H1 (cell line): Measurements from ENCODE around the gene IQCE. TPM values are rescaled to one million over a fixed set of nuclear protein-coding genes. Genes with fewer than 3 reads are reported as not detected.
A peak's percentile ranks its signal among the peaks of the same experiment; 100 is the strongest.

ENCODE experiments used
- CTCF ChIA-PET: fragments of 300-600 bp; sonication (Branson Sonifier 250); formaldehyde crosslinking; loops from one replicate; lab custom pipeline; 2021; ENCODE audit not compliant: partially characterized antibody; lab: Charles Lee
- POLR2A ChIA-PET: fragments of 300-600 bp; sonication (Branson Sonifier 250); formaldehyde crosslinking; loops from one replicate; lab custom pipeline; 2021; ENCODE audit warnings: inconsistent platforms; ENCODE audit not compliant: partially characterized antibody; lab: Charles Lee
- DNase-seq, 2 experiments: peaks; one replicate each; pipeline versions ENCODE4 v3.0.0 to v3.0.0-alpha.2; 2010 to 2022; ENCODE audit warnings: low spot score in 2 of 2, low read depth in 1 of 2, mixed read lengths in 1 of 2
- FAIRE-seq: peaks from 2 replicates; lab custom pipeline; 2011; peaks lifted over from hg19 to GRCh38; lab: Jason Lieb, UNC
- H2AFZ ChIP-seq: 2 replicates; pipeline ENCODE4 v1.8.1; 2012; ENCODE audit warnings: low read length, inconsistent platforms
- H2AK5ac ChIP-seq: 2 replicates; pipeline ENCODE4 v1.6.1; 2013; ENCODE audit warnings: low read depth, low read length
- H2BK120ac ChIP-seq: replicated peaks from 2 replicates; pipeline ENCODE3; 2013; ENCODE audit warnings: low read depth, low read length, inconsistent platforms
- H2BK12ac ChIP-seq: 2 replicates; pipeline ENCODE4 v1.6.1; 2013; ENCODE audit warnings: low read depth, low read length
- H2BK15ac ChIP-seq: 2 replicates; pipeline ENCODE4 v1.6.1; 2013; ENCODE audit warnings: low read length
- H2BK20ac ChIP-seq: 2 replicates; pipeline ENCODE4 v1.6.1; 2013; ENCODE audit warnings: low read length
- H2BK5ac ChIP-seq: 2 replicates; pipeline ENCODE4 v1.6.1; 2013; ENCODE audit warnings: low read depth, low read length
- H3K14ac ChIP-seq: 2 replicates; pipeline ENCODE4 v1.6.1; 2013; ENCODE audit warnings: inconsistent platforms; ENCODE audit not compliant: insufficient read length
- H3K18ac ChIP-seq: 2 replicates; pipeline ENCODE4 v1.6.1; 2013; ENCODE audit warnings: low read length; ENCODE audit errors: extremely low read depth
- H3K23ac ChIP-seq: 2 replicates; pipeline ENCODE4 v1.6.1; 2013; ENCODE audit warnings: inconsistent platforms; ENCODE audit not compliant: insufficient read length
- H3K23me2 ChIP-seq: 2 replicates; pipeline ENCODE4 v1.6.1; 2013; ENCODE audit warnings: low read depth, low read length
- H3K27ac ChIP-seq: 2 replicates; pipeline ENCODE4 v1.6.1; 2011; ENCODE audit warnings: low read depth, low read length, inconsistent platforms
- H3K27me3 ChIP-seq, 4 experiments: replicated peaks in 1 of 4; 1 replicate in 1 of 4; 2 replicates in 3 of 4; pipeline versions ENCODE4 v1.6.1 to v1.8.1; 2011 to 2013; ENCODE audit warnings: low read length in 3 of 4, mild to moderate bottlenecking in 3 of 4, inconsistent platforms in 2 of 4, mixed read lengths in 2 of 4, moderate library complexity in 1 of 4; ENCODE audit not compliant: control insufficient read depth in 3 of 4, insufficient read depth in 3 of 4; ENCODE audit errors: extremely low read depth in 1 of 4
- H3K36me3 ChIP-seq, 4 experiments: 2 replicates each; pipeline versions ENCODE4 v1.6.1 to v1.8.1; 2011 to 2013; ENCODE audit warnings: mild to moderate bottlenecking in 4 of 4, low read length in 3 of 4, moderate library complexity in 2 of 4, control low read depth in 1 of 4, inconsistent platforms in 1 of 4; ENCODE audit not compliant: insufficient read depth in 4 of 4, control insufficient read depth in 2 of 4
- H3K4ac ChIP-seq: replicated peaks from 2 replicates; pipeline ENCODE3; 2013; ENCODE audit warnings: low read length, low read depth, mixed read lengths, inconsistent platforms; ENCODE audit not compliant: insufficient read length
- H3K4me1 ChIP-seq, 4 experiments: replicated peaks in 1 of 4; 1 replicate in 1 of 4; 2 replicates in 3 of 4; pipeline versions ENCODE4 v1.6.1 to v1.8.1; 2011 to 2013; ENCODE audit warnings: low read length in 3 of 4, inconsistent platforms in 2 of 4, mixed read lengths in 1 of 4; ENCODE audit not compliant: insufficient read depth in 4 of 4, control insufficient read depth in 3 of 4
- H3K4me2 ChIP-seq, 2 experiments: 2 replicates each; pipeline versions ENCODE4 v1.6.1 to v1.8.1; 2011 to 2013; ENCODE audit warnings: low read depth in 2 of 2, low read length in 2 of 2, control low read depth in 1 of 2, inconsistent platforms in 1 of 2, mild to moderate bottlenecking in 1 of 2; ENCODE audit not compliant: insufficient read depth in 1 of 2
- H3K4me3 ChIP-seq, 4 experiments: fragments of 200-600, 300-600 bp in 1 of 4; sonication (generic), shearing (Covaris generic), sonication (Bioruptor Twin) in 1 of 4; 2 replicates each; pipeline versions ENCODE4 v1.5.1 to v1.8.1; 2011 to 2016; ENCODE audit warnings: low read length in 4 of 4, low read depth in 3 of 4, control low read depth in 2 of 4, inconsistent platforms in 2 of 4, mild to moderate bottlenecking in 2 of 4, mixed read lengths in 1 of 4, moderate library complexity in 1 of 4; ENCODE audit not compliant: insufficient read depth in 2 of 4; ENCODE audit errors: extremely low read depth in 1 of 4
- H3K56ac ChIP-seq: replicated peaks from 2 replicates; pipeline ENCODE3; 2013; ENCODE audit warnings: low read depth, mild to moderate bottlenecking, mixed read lengths, low read length, inconsistent platforms; ENCODE audit not compliant: insufficient read length
- H3K79me1 ChIP-seq: 2 replicates; pipeline ENCODE4 v1.6.1; 2013; ENCODE audit warnings: low read depth, low read length, control low read depth
- H3K79me2 ChIP-seq, 2 experiments: 2 replicates each; pipeline versions ENCODE4 v1.6.1 to v1.8.1; 2012 to 2013; ENCODE audit warnings: low read length in 2 of 2, mild to moderate bottlenecking in 2 of 2, inconsistent platforms in 1 of 2; ENCODE audit not compliant: insufficient read depth in 2 of 2, control insufficient read depth in 1 of 2
- H3K9ac ChIP-seq, 4 experiments: replicated peaks in 1 of 4; 1 replicate in 1 of 4; 2 replicates in 3 of 4; pipeline versions ENCODE4 v1.6.1 to v1.8.1; 2011 to 2013; ENCODE audit warnings: low read depth in 3 of 4, low read length in 3 of 4, control low read depth in 2 of 4, mild to moderate bottlenecking in 2 of 4, moderate library complexity in 2 of 4, inconsistent platforms in 1 of 4; ENCODE audit errors: extremely low read depth in 1 of 4
- H3K9me3 ChIP-seq, 2 experiments: 2 replicates each; pipeline versions ENCODE4 v1.6.1 to v1.8.1; 2012 to 2013; ENCODE audit warnings: mild to moderate bottlenecking in 2 of 2, moderate library complexity in 2 of 2, control low read depth in 1 of 2, inconsistent platforms in 1 of 2, low read depth in 1 of 2, low read length in 1 of 2, mixed read lengths in 1 of 2; ENCODE audit not compliant: insufficient read depth in 2 of 2
- H4K20me1 ChIP-seq, 2 experiments: replicated peaks in 1 of 2; 2 replicates each; pipeline versions ENCODE3 to v1.8.1; 2011 to 2013; ENCODE audit warnings: inconsistent platforms in 2 of 2, low read length in 2 of 2, mild to moderate bottlenecking in 1 of 2; ENCODE audit not compliant: insufficient read depth in 2 of 2, control insufficient read depth in 1 of 2
- H4K5ac ChIP-seq: 2 replicates; pipeline ENCODE4 v1.6.1; 2013; ENCODE audit warnings: low read length, low read depth, mixed read lengths, inconsistent platforms; ENCODE audit not compliant: insufficient read length
- H4K8ac ChIP-seq: 2 replicates; pipeline ENCODE4 v1.8.0; 2013; ENCODE audit warnings: mild to moderate bottlenecking, moderate library complexity, low read length, inconsistent platforms; ENCODE audit not compliant: insufficient read depth; ENCODE audit errors: extremely low read depth
- H4K91ac ChIP-seq: replicated peaks from 2 replicates; pipeline ENCODE3; 2013; ENCODE audit warnings: low read length, mixed read lengths, inconsistent platforms; ENCODE audit not compliant: insufficient read length
- ASH2L ChIP-seq: fragments of 200-600, 300-600 bp; sonication (generic); IDR thresholded peaks from one replicate; pipeline ENCODE4 v1.7.1; 2017; ENCODE audit warnings: low read length
- ATF3 ChIP-seq: IDR thresholded peaks from 2 replicates; pipeline ENCODE4 v1.6.1; 2011; ENCODE audit warnings: low read depth, mild to moderate bottlenecking, low read length; ENCODE audit not compliant: insufficient read depth
- BRCA1 ChIP-seq: IDR thresholded peaks from 2 replicates; pipeline ENCODE4 v1.6.1; 2012; ENCODE audit warnings: low read depth, low read length, improper control_type of control experiment
- CBX5 ChIP-seq: fragments of 300-800, 300-1000 bp; sonication (generic); IDR thresholded peaks from 2 replicates; pipeline ENCODE4 v1.7.1; 2016; ENCODE audit warnings: antibody characterized with exemption, low read length, low read depth
- CEBPB ChIP-seq: IDR thresholded peaks from 2 replicates; pipeline ENCODE4 v1.6.1; 2012; ENCODE audit warnings: low read depth, low read length
- EZH2 ChIP-seq: fragments of 200-600 bp; sonication (generic); IDR thresholded peaks from 2 replicates; pipeline ENCODE4 v1.7.1; 2012; ENCODE audit warnings: low read depth, mild to moderate bottlenecking, moderate library complexity, low read length, inconsistent platforms; ENCODE audit not compliant: severe bottlenecking
- KDM1A ChIP-seq: fragments of 200-600, 300-600 bp; sonication (generic); IDR thresholded peaks from 2 replicates; pipeline ENCODE4 v1.7.1; 2016; ENCODE audit warnings: mild to moderate bottlenecking, low read length, borderline replicate concordance
- KDM5A ChIP-seq: fragments of 200-600 bp; IDR thresholded peaks from 2 replicates; pipeline ENCODE4 v1.7.1; 2012; ENCODE audit warnings: mild to moderate bottlenecking, low read length, inconsistent platforms, mixed read lengths
- MAFK ChIP-seq: IDR thresholded peaks from 2 replicates; pipeline ENCODE4 v1.6.1; 2012; ENCODE audit warnings: low read depth, mild to moderate bottlenecking, improper control_type of control experiment, low read length
- NRF1 ChIP-seq: IDR thresholded peaks from 2 replicates; pipeline ENCODE4 v1.6.1; 2011; ENCODE audit warnings: mild to moderate bottlenecking, low read depth, low read length, improper control_type of control experiment
- POLR2A ChIP-seq, 2 experiments: IDR thresholded peaks; 1 replicate in 1 of 2; 2 replicates in 1 of 2; pipeline ENCODE4 v1.6.1; 2011; ENCODE audit warnings: low read depth in 2 of 2, low read length in 2 of 2, mild to moderate bottlenecking in 2 of 2; ENCODE audit errors: control extremely low read depth in 1 of 2
- RFX5 ChIP-seq: IDR thresholded peaks from 2 replicates; pipeline ENCODE4 v1.6.1; 2011; ENCODE audit warnings: low read depth, low read length, improper control_type of control experiment, borderline replicate concordance
- TBP ChIP-seq: IDR thresholded peaks from 2 replicates; pipeline ENCODE4 v1.6.1; 2011; ENCODE audit warnings: low read depth, low read length, improper control_type of control experiment
- TCF12 ChIP-seq: IDR thresholded peaks from 2 replicates; pipeline ENCODE4 v1.6.1; 2011; ENCODE audit warnings: low read depth, mild to moderate bottlenecking, low read length
- WGBS, 2 experiments: shearing (Covaris generic) in 1 of 2; methylation state at CpG; one replicate each; pipeline versions ENCODE4 v1.1.6 to v1.1.7; 2013 to 2015; ENCODE audit warnings: low lambda C conversion rate in 2 of 2, mixed read lengths in 2 of 2, inconsistent platforms in 1 of 2, low coverage in 1 of 2, missing lambda C conversion rate in 1 of 2; ENCODE audit not compliant: insufficient replicate concordance in 2 of 2, insufficient coverage in 1 of 2, insufficient read length in 1 of 2; ENCODE audit errors: extremely low coverage in 1 of 2, missing lambda C conversion rate in 1 of 2; 5-methylcytosine and 5-hydroxymethylcytosine counted together
- polyA plus RNA-seq, 7 experiments: library from polyadenylated mRNA; depleted of rRNA in 3 of 7; stranded (reverse) in 5 of 7; unstranded in 2 of 7; fragments of >200 nt in 5 of 7; fragments of 200-250 nt in 2 of 7; gene quantifications; 1 replicate in 5 of 7; 2 replicates in 1 of 7; 4 replicates in 1 of 7; pipeline versions ENCODE4 v1.2.1 to v1.2.3, GENCODE V29; 2011 to 2013; ENCODE audit warnings: missing spikeins in 2 of 7, mixed read lengths in 2 of 7
- total RNA-seq: library from RNA; stranded (reverse); fragmentation: NEBNext Ultra II Directional; extraction: Animal tissue kit (Norgen Biotek cat#: 25700); gene quantifications from 2 replicates; pipeline ENCODE4 v1.2.1, GENCODE V29; 2021

The IQCE gene
- total and polyA plus RNA-seq, 2 of the 8 experiments (the other 6 are each of a cell fraction or from before 2014, with no cell fraction given) = 2.2 to 4.9 TPM

- Histone ChIP-seq H3K18ac (no peak overlapping the region), H2BK12ac (peak overlapping the region; percentile 5; the same call in 1 of the 2 replicates), H3K4ac (no peak overlapping the region), H3K79me2 (no peaks in the 10 kb centered on the region), H3K4me2 (no peak overlapping the region), H3K23ac (no peak overlapping the region), H3K23me2 (no peaks in the 10 kb centered on the region; the same call in 1 of the 2 replicates), H2AK5ac (peak overlapping the region; percentile 77; the same call in 1 of the 2 replicates), H3K79me1 (peaks cover 4% of the 10 kb centered on the region), H3K4me3 (no peak overlapping the region), H2BK5ac (peak overlapping the region; percentile 84; the same call in 1 of the 2 replicates), H2BK120ac (no peak overlapping the region), H3K27me3 (no peaks in the 10 kb centered on the region), H3K9me3 (no peaks in the 10 kb centered on the region), H4K91ac (no peak overlapping the region), H3K4me1 (peaks cover 0 to 6% (median under 1%) of the 10 kb centered on the region in 4 experiments; a peak in 4 of 7 replicates), H4K8ac (no peak overlapping the region), H2BK15ac (no peak overlapping the region), H3K56ac (no peak overlapping the region), H2BK20ac (no peak overlapping the region), H3K27ac (no peak overlapping the region), H2AFZ (no peak overlapping the region), H4K20me1 (peaks cover 0 to 4% of the 10 kb centered on the region in 2 experiments), H3K36me3 (no peaks in the 10 kb centered on the region), H3K9ac (peak overlapping the region in 1 of 4 experiments; percentile 22; a peak in 1 of 7 replicates), H3K14ac (no peak overlapping the region), H4K5ac (no peak overlapping the region)
- ChIA-PET CTCF (interaction anchor here (0.5 to 1.3 kb wide), 3 partner anchors 96 to 1258 kb away, joined by 3 to 4 read pairs (median 4); no protein-coding TSS in a partner anchor), POLR2A (no interaction called here)
- FAIRE-seq (no peak), DNase-seq (no peak)
- 91% methylated on average over 12 of the region's 12 CpGs; no CpG with 5 or more reads in 1 of the 2 experiments for WGBS, 2 experiments
- TF ChIP-seq NRF1 (no peak), ASH2L (no peak), KDM5A (no peak), CBX5 (no peak), POLR2A (IDR thresholded peaks at IDR 0.05; ENCODE audit: control extremely low read depth in 1 of 2, low read depth in 2 of 2, low read length in 2 of 2) (no peak), BRCA1 (no peak), EZH2 (no peak), TBP (no peak), CEBPB (no peak), MAFK (no peak), ATF3 (no peak), TCF12 (no peak), RFX5 (no peak), KDM1A (no peak)
Measured at GRCh38 chr7:2564970-2565540, 6.3 kb downstream of the IQCE start.
